IMR-90 (cell line): ENCODE measurements around the gene ZFAND6. TPM values are rescaled to one million over a fixed set of nuclear protein-coding genes. Genes with fewer than 3 reads are reported as not detected.

Source experiments
- ATAC-seq: fragments of 200-7000 bp; cut with Tn5 transposase; 2 replicates; pipeline ENCODE4 v1.9.1; 2020; ENCODE audit warnings: low read depth, mild to moderate bottlenecking, moderate library complexity
- BruUV-seq: library from RNA; stranded (reverse); fragments of 400-500 nt; replicated peaks from 2 replicates; lab custom pipeline; 2021; lab: Mats Ljungman, UMichigan
- CTCF ChIA-PET: fragments of 300-600 bp; formaldehyde crosslinking; extraction: SDS; loops from one replicate; lab custom pipeline; 2021; ENCODE audit warnings: antibody characterized with exemption; lab: Yijun Ruan, JAX
- POLR2A ChIA-PET: fragments of 300-600 bp; sonication (Branson Sonifier 250); formaldehyde crosslinking; loops from one replicate; lab custom pipeline; 2022; ENCODE audit warnings: antibody characterized with exemption; ENCODE audit not compliant: unreplicated experiment; lab: Charles Lee
- DNase-seq: peaks from one replicate; pipeline ENCODE4 v3.0.0; 2013
- H2AFZ ChIP-seq: replicated peaks from 2 replicates; pipeline ENCODE3; 2013; ENCODE audit warnings: low read length, mild to moderate bottlenecking; ENCODE audit not compliant: poor library complexity
- H2AK5ac ChIP-seq: 2 replicates; pipeline ENCODE4 v1.6.1; 2013; ENCODE audit warnings: low read depth, low read length, inconsistent platforms
- H2AK9ac ChIP-seq: replicated peaks from 2 replicates; pipeline ENCODE3; 2013; ENCODE audit warnings: mild to moderate bottlenecking, low read depth, low read length, moderate library complexity; ENCODE audit not compliant: poor library complexity
- H2BK120ac ChIP-seq: 2 replicates; pipeline ENCODE4 v1.6.1; 2013; ENCODE audit warnings: low read depth, low read length, inconsistent platforms
- H2BK15ac ChIP-seq: 3 replicates; pipeline ENCODE4 v1.6.1; 2013; ENCODE audit warnings: low read depth, low read length, inconsistent platforms
- H2BK20ac ChIP-seq: 2 replicates; pipeline ENCODE4 v1.6.1; 2013; ENCODE audit warnings: low read depth, mild to moderate bottlenecking, inconsistent platforms, low read length, moderate library complexity
- H2BK5ac ChIP-seq: 2 replicates; pipeline ENCODE4 v1.6.1; 2013; ENCODE audit warnings: mild to moderate bottlenecking, low read depth, low read length, inconsistent platforms; ENCODE audit not compliant: poor library complexity, severe bottlenecking
- H3K14ac ChIP-seq: replicated peaks from 2 replicates; pipeline ENCODE4 v1.6.1; 2013; ENCODE audit warnings: low read depth, low read length, inconsistent platforms
- H3K18ac ChIP-seq: 2 replicates; pipeline ENCODE4 v1.6.1; 2013; ENCODE audit warnings: low read depth, low read length, control low read depth
- H3K23ac ChIP-seq: 2 replicates; pipeline ENCODE4 v1.6.1; 2013; ENCODE audit warnings: low read depth, low read length, inconsistent platforms
- H3K27ac ChIP-seq: 2 replicates; pipeline ENCODE4 v1.5.1; 2013; ENCODE audit warnings: mild to moderate bottlenecking, control low read depth, low read length; ENCODE audit not compliant: insufficient read depth
- H3K27me3 ChIP-seq: 2 replicates; pipeline ENCODE4 v1.6.1; 2013; ENCODE audit warnings: low read length; ENCODE audit not compliant: control insufficient read depth, insufficient read depth
- H3K36me3 ChIP-seq: 2 replicates; pipeline ENCODE4 v1.6.1; 2013; ENCODE audit warnings: low read length, mixed read lengths; ENCODE audit not compliant: control insufficient read depth, insufficient read depth
- H3K4ac ChIP-seq: 2 replicates; pipeline ENCODE4 v1.6.1; 2013; ENCODE audit warnings: low read depth, low read length, inconsistent platforms
- H3K4me1 ChIP-seq: 2 replicates; pipeline ENCODE4 v1.6.1; 2013; ENCODE audit warnings: low read length, mixed read lengths; ENCODE audit not compliant: control insufficient read depth, insufficient read depth
- H3K4me2 ChIP-seq: 2 replicates; pipeline ENCODE4 v1.6.1; 2013; ENCODE audit warnings: low read depth, mild to moderate bottlenecking, control low read depth, low read length, moderate library complexity
- H3K4me3 ChIP-seq: 2 replicates; pipeline ENCODE4 v1.5.1; 2013; ENCODE audit warnings: low read depth, mild to moderate bottlenecking, control low read depth, low read length, moderate library complexity; ENCODE audit not compliant: insufficient read depth
- H3K56ac ChIP-seq: 2 replicates; pipeline ENCODE4 v1.6.1; 2013; ENCODE audit warnings: low read length, inconsistent platforms; ENCODE audit not compliant: insufficient read depth; ENCODE audit errors: extremely low read depth
- H3K79me1 ChIP-seq, 2 experiments: 2 replicates each; pipeline ENCODE4 v1.6.1; 2013; ENCODE audit warnings: low read length in 2 of 2, inconsistent platforms in 1 of 2, low read depth in 1 of 2
- H3K9ac ChIP-seq: 2 replicates; pipeline ENCODE4 v1.6.1; 2013; ENCODE audit warnings: low read depth, low read length, control low read depth
- H3K9me1 ChIP-seq: 2 replicates; pipeline ENCODE4 v1.6.1; 2013; ENCODE audit warnings: low read length, inconsistent platforms; ENCODE audit not compliant: insufficient read depth
- H3K9me3 ChIP-seq: 2 replicates; pipeline ENCODE4 v1.6.1; 2013; ENCODE audit warnings: low read length; ENCODE audit not compliant: control insufficient read depth, insufficient read depth
- H4K20me1 ChIP-seq: 2 replicates; pipeline ENCODE4 v1.6.1; 2013; ENCODE audit warnings: low read length, inconsistent platforms; ENCODE audit not compliant: insufficient read depth
- H4K5ac ChIP-seq: 2 replicates; pipeline ENCODE4 v1.6.1; 2013; ENCODE audit warnings: mild to moderate bottlenecking, low read depth, low read length, control low read depth
- H4K8ac ChIP-seq, 2 experiments: 2 replicates each; pipeline ENCODE4 v1.6.1; 2013; ENCODE audit warnings: low read depth in 2 of 2, low read length in 2 of 2, control low read depth in 1 of 2, inconsistent platforms in 1 of 2
- H4K91ac ChIP-seq: 2 replicates; pipeline ENCODE4 v1.6.1; 2013; ENCODE audit warnings: low read depth, low read length, inconsistent platforms; ENCODE audit not compliant: insufficient read depth
- CHD1 ChIP-seq: IDR thresholded peaks from 2 replicates; pipeline ENCODE4 v1.6.1; 2012; ENCODE audit warnings: low read depth, low read length, improper control_type of control experiment
- FOS ChIP-seq: fragments of 150-350 bp; IDR thresholded peaks from 2 replicates; pipeline ENCODE4 v1.6.1; 2016; ENCODE audit warnings: low read depth, low read length
- MXI1 ChIP-seq: IDR thresholded peaks from 2 replicates; pipeline ENCODE4 v1.6.1; 2012; ENCODE audit warnings: low read depth, mild to moderate bottlenecking, low read length, moderate library complexity, borderline replicate concordance
- RAD21 ChIP-seq: IDR thresholded peaks from 2 replicates; pipeline ENCODE4 v1.6.1; 2012; ENCODE audit warnings: low read length, improper control_type of control experiment
- RFX5 ChIP-seq: IDR thresholded peaks from 2 replicates; pipeline ENCODE4 v1.8.0; 2012; ENCODE audit warnings: low read depth, mild to moderate bottlenecking, low read length, moderate library complexity
- SMC3 ChIP-seq: fragments of 150-350 bp; IDR thresholded peaks from 2 replicates; pipeline ENCODE4 v1.6.1; 2016; ENCODE audit warnings: low read depth, mild to moderate bottlenecking, antibody characterized with exemption, low read length, moderate library complexity
- WGBS, 2 experiments: methylation state at CpG; one replicate each; pipeline versions ENCODE4 v1.1.5 to v1.1.7; 2013; ENCODE audit warnings: missing lambda C conversion rate in 2 of 2; ENCODE audit not compliant: insufficient read length in 1 of 2; ENCODE audit errors: extremely low coverage in 2 of 2; 5-methylcytosine and 5-hydroxymethylcytosine counted together
- dilution Hi-C: fragments of 300-500 bp; cut with HindIII; formaldehyde crosslinking; loops from one replicate; pipeline ENCODE4 v1.14.3; 2018; ENCODE audit warnings: low sequenced_read_pairs; ENCODE audit not compliant: unreplicated experiment
- in situ Hi-C: fragments of 300-500 bp; cut with MboI; formaldehyde crosslinking; loops from 3 replicates; pipeline ENCODE4 v1.14.3; 2019; ENCODE audit warnings: low sequenced_read_pairs, inconsistent platforms, mixed read lengths
- intact Hi-C: fragments of 100-400 bp; cut with micrococcal nuclease; formaldehyde crosslinking; loops from 2 replicates; pipeline ENCODE4 v1.10.0; 2022
- polyA plus RNA-seq, 3 experiments: library from polyadenylated mRNA; depleted of rRNA; stranded (reverse); fragments of >200 nt; gene quantifications; 2 replicates each; pipeline ENCODE4 v1.2.3, GENCODE V29; 2012; ENCODE audit warnings: low replicate concordance in 1 of 3
- total RNA-seq: library from RNA; depleted of rRNA; stranded (reverse); fragments of >200 nt; gene quantifications from 2 replicates; pipeline ENCODE4 v1.2.3, GENCODE V29; 2012
- TF ChIP-seq, protein P1 (sequence below): conservative IDR thresholded peaks from 2 replicates; pipeline ENCODE4 v1.5.1; 2012; ENCODE audit warnings: mild to moderate bottlenecking, low read depth, low read length, improper control_type of control experiment
- TF ChIP-seq, protein P2 (sequence below): fragments of 150-350 bp; IDR thresholded peaks from 2 replicates; pipeline ENCODE4 v1.6.1; 2017; ENCODE audit warnings: mild to moderate bottlenecking, antibody characterized with exemption, low read length, low read depth

The ZFAND6 gene
- total and polyA plus RNA-seq, 2 of the 4 experiments (the other 2 are of a cell fraction), result 77.5 to 96.4 TPM

DNA sequence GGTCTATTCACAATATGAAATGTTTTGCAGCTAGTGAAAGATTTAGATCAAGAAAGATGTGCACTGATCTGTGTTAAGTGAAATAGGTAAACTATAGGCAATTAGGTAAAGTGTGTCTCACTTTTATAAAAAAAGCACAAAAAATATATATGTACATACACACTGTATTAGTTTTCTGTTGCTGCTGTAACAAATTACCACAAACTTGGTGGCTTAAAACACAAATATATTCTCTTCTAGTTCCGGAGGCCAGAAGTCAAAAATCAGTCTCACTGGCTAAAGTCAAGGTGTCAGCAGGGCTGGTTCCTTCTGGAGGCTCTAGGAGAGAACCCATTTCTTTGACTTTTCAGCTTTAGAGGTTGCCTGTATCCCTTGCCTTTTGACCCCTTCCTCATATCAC lies 104.4 kb downstream of the ZFAND6 start:
- in situ Hi-C loops, result no loop called here
- H2BK5ac ChIP-seq, result no peak overlapping the region
- H3K4me1 ChIP-seq, result peaks cover 26% of the 10 kb centered on the region
- intact Hi-C loops, result no loop called here
- DNase-seq, result no peak
- H3K36me3 ChIP-seq, result peaks cover 11% of the 10 kb centered on the region; the same call in 1 of the 2 replicates
- H3K79me1 ChIP-seq, result peaks cover 0 to 12% of the 10 kb centered on the region in 2 experiments; a peak in 1 of 4 replicates
- no peak overlapping the region for H4K5ac ChIP-seq
- no peak overlapping the region for H3K56ac ChIP-seq
- H2BK20ac ChIP-seq, result no peak overlapping the region
- no peak overlapping the region for H4K91ac ChIP-seq
- CTCF ChIA-PET, result no interaction called here
- no peak overlapping the region for H3K4me3 ChIP-seq
- H3K4ac ChIP-seq, result no peak overlapping the region
- peaks cover 26% of the 10 kb centered on the region for H3K9me1 ChIP-seq
- no peaks in the 10 kb centered on the region for H4K20me1 ChIP-seq
- no peak overlapping the region for H2AK9ac ChIP-seq
- H3K27ac ChIP-seq, result no peak overlapping the region
- dilution Hi-C loops, result no loop called here
- WGBS, 2 experiments, result 100% methylated on average over 1 of the region's 1 CpG; no CpG with 5 or more reads in 1 of the 2 experiments
- no peak for ATAC-seq
- no peak for TF ChIP-seq RFX5
- no peak for TF ChIP-seq SMC3
- TF ChIP-seq RAD21, result no peak
- TF ChIP-seq, protein P1, sequence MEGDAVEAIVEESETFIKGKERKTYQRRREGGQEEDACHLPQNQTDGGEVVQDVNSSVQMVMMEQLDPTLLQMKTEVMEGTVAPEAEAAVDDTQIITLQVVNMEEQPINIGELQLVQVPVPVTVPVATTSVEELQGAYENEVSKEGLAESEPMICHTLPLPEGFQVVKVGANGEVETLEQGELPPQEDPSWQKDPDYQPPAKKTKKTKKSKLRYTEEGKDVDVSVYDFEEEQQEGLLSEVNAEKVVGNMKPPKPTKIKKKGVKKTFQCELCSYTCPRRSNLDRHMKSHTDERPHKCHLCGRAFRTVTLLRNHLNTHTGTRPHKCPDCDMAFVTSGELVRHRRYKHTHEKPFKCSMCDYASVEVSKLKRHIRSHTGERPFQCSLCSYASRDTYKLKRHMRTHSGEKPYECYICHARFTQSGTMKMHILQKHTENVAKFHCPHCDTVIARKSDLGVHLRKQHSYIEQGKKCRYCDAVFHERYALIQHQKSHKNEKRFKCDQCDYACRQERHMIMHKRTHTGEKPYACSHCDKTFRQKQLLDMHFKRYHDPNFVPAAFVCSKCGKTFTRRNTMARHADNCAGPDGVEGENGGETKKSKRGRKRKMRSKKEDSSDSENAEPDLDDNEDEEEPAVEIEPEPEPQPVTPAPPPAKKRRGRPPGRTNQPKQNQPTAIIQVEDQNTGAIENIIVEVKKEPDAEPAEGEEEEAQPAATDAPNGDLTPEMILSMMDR, result no peak
- no peak for TF ChIP-seq MXI1
- TF ChIP-seq CHD1, result no peak
- TF ChIP-seq, protein P2, sequence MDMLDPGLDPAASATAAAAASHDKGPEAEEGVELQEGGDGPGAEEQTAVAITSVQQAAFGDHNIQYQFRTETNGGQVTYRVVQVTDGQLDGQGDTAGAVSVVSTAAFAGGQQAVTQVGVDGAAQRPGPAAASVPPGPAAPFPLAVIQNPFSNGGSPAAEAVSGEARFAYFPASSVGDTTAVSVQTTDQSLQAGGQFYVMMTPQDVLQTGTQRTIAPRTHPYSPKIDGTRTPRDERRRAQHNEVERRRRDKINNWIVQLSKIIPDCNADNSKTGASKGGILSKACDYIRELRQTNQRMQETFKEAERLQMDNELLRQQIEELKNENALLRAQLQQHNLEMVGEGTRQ, result no peak
- TF ChIP-seq FOS, result no peak
- H2AFZ ChIP-seq, result no peak overlapping the region
- no peaks in the 10 kb centered on the region for H3K9me3 ChIP-seq
- no peak overlapping the region for H3K14ac ChIP-seq
- no peak overlapping the region for H4K8ac ChIP-seq
- POLR2A ChIA-PET, result no interaction called here
- H3K9ac ChIP-seq, result no peak overlapping the region
- no peak overlapping the region for H2AK5ac ChIP-seq
- no peaks in the 10 kb centered on the region for H3K27me3 ChIP-seq
- H3K23ac ChIP-seq, result no peak overlapping the region
- no peak overlapping the region for H2BK120ac ChIP-seq
- no peak overlapping the region for H3K18ac ChIP-seq
- no TSS peak for BruUV-seq
- H3K4me2 ChIP-seq, result no peak overlapping the region
- H2BK15ac ChIP-seq, result no peak overlapping the region
